HepG2 (cell line): ENCODE data around the gene MC5R. TPM values are rescaled to one million over a fixed set of nuclear protein-coding genes. Genes with fewer than 3 reads are reported as not detected.

Experiments used
- DNMT1 ChIP-seq: sonication (generic); formaldehyde crosslinking; IDR thresholded peaks from 2 replicates; pipeline ENCODE4 v1.5.1; 2020; ENCODE audit warnings: mild to moderate bottlenecking, missing genetic modification reagents
- FOXO4 ChIP-seq: sonication (generic); formaldehyde crosslinking; conservative IDR thresholded peaks from 2 replicates; pipeline ENCODE4 v1.8.1; 2023; ENCODE audit warnings: missing genetic modification reagents
- KDM6A ChIP-seq: IDR thresholded peaks from 2 replicates; pipeline ENCODE4 v1.6.1; 2016; ENCODE audit warnings: low read depth
- PAXIP1 ChIP-seq: sonication (generic); formaldehyde crosslinking; conservative IDR thresholded peaks from 2 replicates; pipeline ENCODE4 v1.4.0; 2020; ENCODE audit warnings: mild to moderate bottlenecking, missing genetic modification reagents, moderate library complexity
- POGK ChIP-seq: sonication (generic); formaldehyde crosslinking; conservative IDR thresholded peaks from 2 replicates; pipeline ENCODE4 v1.8.0; 2022; ENCODE audit warnings: mild to moderate bottlenecking, moderate library complexity, missing genetic modification reagents
- RXRB ChIP-seq: IDR thresholded peaks from 2 replicates; pipeline ENCODE4 v1.6.1; 2016; ENCODE audit warnings: borderline replicate concordance, missing genetic modification reagents, missing compliant biosample characterization
- SALL1 ChIP-seq: sonication (generic); formaldehyde crosslinking; IDR thresholded peaks from 2 replicates; pipeline ENCODE4 v1.8.0; 2022; ENCODE audit warnings: mild to moderate bottlenecking, missing genetic modification reagents
- TFE3 ChIP-seq: IDR thresholded peaks from 2 replicates; pipeline ENCODE4 v1.6.1; 2016
- ZNF318 ChIP-seq: sonication (generic); formaldehyde crosslinking; IDR thresholded peaks from 2 replicates; pipeline ENCODE4 v1.4.0; 2020; ENCODE audit warnings: mild to moderate bottlenecking, missing genetic modification reagents
- ZNF839 ChIP-seq: sonication (generic); formaldehyde crosslinking; IDR thresholded peaks from 2 replicates; pipeline ENCODE4 v1.4.0; 2020; ENCODE audit warnings: missing genetic modification reagents, mild to moderate bottlenecking, borderline replicate concordance
- ZNF883 ChIP-seq: sonication (generic); formaldehyde crosslinking; IDR thresholded peaks from 2 replicates; pipeline ENCODE4 v1.5.1; 2020; ENCODE audit warnings: mild to moderate bottlenecking, missing genetic modification reagents; ENCODE audit errors: not compliant biosample characterization
- polyA plus RNA-seq, 8 experiments: library from polyadenylated mRNA; depleted of rRNA in 3 of 8; stranded (reverse) in 7 of 8; unstranded in 1 of 8; fragments of >200 nt; fragmentation: Illumina TruSeq in 4 of 8; extraction: Trizol in 4 of 8; gene quantifications; 2 replicates each; pipeline versions ENCODE4 v1.2.1 to v1.2.3, GENCODE V29; 2011 to 2016; ENCODE audit warnings: low read depth in 4 of 8, missing spikeins in 1 of 8, mixed read lengths in 1 of 8; ENCODE audit not compliant: insufficient read depth in 1 of 8
- total RNA-seq, 5 experiments: library from RNA; depleted of rRNA; stranded (reverse); fragments of >200 nt; fragmentation: Illumina TruSeq; extraction: Trizol; gene quantifications; 2 replicates each; pipeline ENCODE4 v1.2.3, GENCODE V29; 2016; ENCODE audit warnings: low read depth in 1 of 5

Gene MC5R
- total and polyA plus RNA-seq, 2 of the 13 experiments (the other 11 are each of a cell fraction or from before 2014, with no cell fraction given) = not detected

GRCh38 chr18:13823707-13824395 lies at the start of gene MC5R (continued):
- TF ChIP-seq POGK (CRISPR knock-in tag) = 0 out of 2 replicates have a peak, but pooled peaks have one; percentile 25
- TF ChIP-seq DNMT1 (CRISPR knock-in tag) = peak; percentile 89; the same call in 1 of the 2 replicates
- no peak for TF ChIP-seq PAXIP1 (CRISPR knock-in tag)
- TF ChIP-seq ZNF839 (CRISPR knock-in tag) = no peak
- no peak for TF ChIP-seq TFE3 (CRISPR knock-in tag)
- no peak for TF ChIP-seq RXRB (CRISPR knock-in tag)
- TF ChIP-seq ZNF318 (CRISPR knock-in tag) = no peak
- TF ChIP-seq KDM6A = no peak
- TF ChIP-seq FOXO4 (CRISPR knock-in tag) = no peak
- TF ChIP-seq SALL1 (CRISPR knock-in tag) = peak; percentile 24; the same call in 1 of the 2 replicates
- peak; percentile 57 for TF ChIP-seq ZNF883
